MM.1S (cell line): Measurements from ENCODE around the gene AGPS.

Experiments used
- DNase-seq: peaks from one replicate; pipeline ENCODE4 v3.0.0-alpha.2; 2015
- H2AFZ ChIP-seq: fragments of 300-600 bp; sonication (generic); 2 replicates; pipeline ENCODE4 v1.6.0; 2016; ENCODE audit warnings: antibody characterized with exemption, low read length
- H3F3A ChIP-seq: fragments of 300-600 bp; sonication (generic); 2 replicates; pipeline ENCODE4 v1.6.1; 2016; ENCODE audit warnings: mild to moderate bottlenecking, antibody characterized with exemption, low read length, moderate library complexity, mixed read lengths; ENCODE audit not compliant: insufficient read depth
- H3K27ac ChIP-seq: fragments of 300-600 bp; sonication (generic); 2 replicates; pipeline ENCODE4 v1.5.1; 2016; ENCODE audit warnings: mild to moderate bottlenecking, low read length
- H3K27me3 ChIP-seq: fragments of 300-600 bp; sonication (generic); replicated peaks from 2 replicates; pipeline ENCODE4 v1.6.0; 2016; ENCODE audit warnings: low read length; ENCODE audit not compliant: insufficient read depth
- H3K36me3 ChIP-seq: fragments of 300-600 bp; sonication (generic); replicated peaks from 2 replicates; pipeline ENCODE4 v1.6.1; 2016; ENCODE audit warnings: mild to moderate bottlenecking, low read length, mixed read lengths; ENCODE audit not compliant: insufficient read depth
- H3K4me1 ChIP-seq: fragments of 300-600 bp; sonication (generic); 2 replicates; pipeline ENCODE4 v1.6.1; 2016; ENCODE audit warnings: low read length, mixed read lengths
- H3K4me2 ChIP-seq: fragments of 300-600 bp; sonication (generic); 2 replicates; pipeline ENCODE4 v1.6.0; 2016; ENCODE audit warnings: low read depth, low read length
- H3K4me3 ChIP-seq: fragments of 300-600 bp; sonication (generic); 2 replicates; pipeline ENCODE4 v1.5.1; 2016; ENCODE audit warnings: low read length, mixed read lengths
- H3K79me2 ChIP-seq: fragments of 300-600 bp; sonication (generic); 2 replicates; pipeline ENCODE4 v1.6.1; 2016; ENCODE audit warnings: mixed run types, low read length, mixed read lengths
- H3K9ac ChIP-seq: fragments of 300-600 bp; sonication (generic); 2 replicates; pipeline ENCODE4 v1.6.1; 2016; ENCODE audit warnings: low read length, mixed read lengths
- H3K9me2 ChIP-seq: fragments of 300-600 bp; sonication (generic); replicated peaks from 2 replicates; pipeline ENCODE4 v1.6.1; 2016; ENCODE audit warnings: mild to moderate bottlenecking, low read length, mixed read lengths; ENCODE audit not compliant: insufficient read depth
- H3K9me3 ChIP-seq: fragments of 300-600 bp; sonication (generic); replicated peaks from 2 replicates; pipeline ENCODE4 v1.6.1; 2016; ENCODE audit warnings: mild to moderate bottlenecking, low read length, mixed read lengths; ENCODE audit not compliant: insufficient read depth
- H4K20me1 ChIP-seq: fragments of 300-600 bp; sonication (generic); 2 replicates; pipeline ENCODE4 v1.6.1; 2016; ENCODE audit warnings: mild to moderate bottlenecking, low read length, moderate library complexity, mixed read lengths; ENCODE audit not compliant: insufficient read depth
- EZH2 ChIP-seq: fragments of 300-600 bp; sonication (generic); optimal IDR thresholded peaks from 2 replicates; pipeline ENCODE3; 2017; ENCODE audit warnings: low read depth, mild to moderate bottlenecking, antibody characterized with exemption, low read length, mixed read lengths
- EZH2phosphoT487 ChIP-seq: fragments of 300-600 bp; sonication (generic); IDR thresholded peaks from 2 replicates; pipeline ENCODE4 v1.6.1; 2018; ENCODE audit warnings: antibody characterized with exemption, low read length
- TF ChIP-seq, protein P1 (sequence below): fragments of 300-600 bp; sonication (generic); IDR thresholded peaks from 2 replicates; pipeline ENCODE4 v1.5.1; 2016; ENCODE audit warnings: antibody characterized with exemption, low read length, mixed read lengths

Gene AGPS

DNA sequence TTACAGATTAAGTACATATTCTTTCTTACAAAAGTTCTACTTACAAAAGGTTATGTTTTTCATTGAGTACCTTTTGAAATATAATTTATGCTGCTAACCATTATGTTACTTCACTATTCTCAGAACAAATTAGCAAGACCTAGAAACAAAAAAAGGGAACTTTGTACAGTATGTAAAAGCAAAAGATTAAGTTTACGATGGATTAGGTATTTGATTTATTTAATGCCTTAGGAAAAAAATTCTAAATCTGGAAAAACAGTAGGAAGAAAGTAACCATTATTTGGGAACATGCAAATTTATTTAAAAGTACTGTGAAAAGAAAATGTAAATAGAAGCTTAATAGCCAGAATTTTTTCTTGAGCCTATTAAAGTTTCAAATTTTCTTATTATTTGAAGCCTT, 144.6 kb downstream of the AGPS start:
- Histone ChIP-seq H3K9ac (no peak overlapping the region), H4K20me1 (no peaks in the 10 kb centered on the region), H3K9me3 (no peaks in the 10 kb centered on the region), H3K9me2 (no peaks in the 10 kb centered on the region), H3K79me2 (no peaks in the 10 kb centered on the region), H3K27ac (no peak overlapping the region), H3F3A (no peaks in the 10 kb centered on the region), H3K27me3 (no peaks in the 10 kb centered on the region), H3K36me3 (no peaks in the 10 kb centered on the region), H3K4me3 (no peak overlapping the region), H3K4me1 (peaks cover 13% of the 10 kb centered on the region), H3K4me2 (no peak overlapping the region), H2AFZ (no peak overlapping the region)
- no peak for DNase-seq
- no peak for TF ChIP-seq EZH2
- no peak for TF ChIP-seq EZH2phosphoT487
- TF ChIP-seq, protein P1, sequence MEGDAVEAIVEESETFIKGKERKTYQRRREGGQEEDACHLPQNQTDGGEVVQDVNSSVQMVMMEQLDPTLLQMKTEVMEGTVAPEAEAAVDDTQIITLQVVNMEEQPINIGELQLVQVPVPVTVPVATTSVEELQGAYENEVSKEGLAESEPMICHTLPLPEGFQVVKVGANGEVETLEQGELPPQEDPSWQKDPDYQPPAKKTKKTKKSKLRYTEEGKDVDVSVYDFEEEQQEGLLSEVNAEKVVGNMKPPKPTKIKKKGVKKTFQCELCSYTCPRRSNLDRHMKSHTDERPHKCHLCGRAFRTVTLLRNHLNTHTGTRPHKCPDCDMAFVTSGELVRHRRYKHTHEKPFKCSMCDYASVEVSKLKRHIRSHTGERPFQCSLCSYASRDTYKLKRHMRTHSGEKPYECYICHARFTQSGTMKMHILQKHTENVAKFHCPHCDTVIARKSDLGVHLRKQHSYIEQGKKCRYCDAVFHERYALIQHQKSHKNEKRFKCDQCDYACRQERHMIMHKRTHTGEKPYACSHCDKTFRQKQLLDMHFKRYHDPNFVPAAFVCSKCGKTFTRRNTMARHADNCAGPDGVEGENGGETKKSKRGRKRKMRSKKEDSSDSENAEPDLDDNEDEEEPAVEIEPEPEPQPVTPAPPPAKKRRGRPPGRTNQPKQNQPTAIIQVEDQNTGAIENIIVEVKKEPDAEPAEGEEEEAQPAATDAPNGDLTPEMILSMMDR: no peak

DNA sequence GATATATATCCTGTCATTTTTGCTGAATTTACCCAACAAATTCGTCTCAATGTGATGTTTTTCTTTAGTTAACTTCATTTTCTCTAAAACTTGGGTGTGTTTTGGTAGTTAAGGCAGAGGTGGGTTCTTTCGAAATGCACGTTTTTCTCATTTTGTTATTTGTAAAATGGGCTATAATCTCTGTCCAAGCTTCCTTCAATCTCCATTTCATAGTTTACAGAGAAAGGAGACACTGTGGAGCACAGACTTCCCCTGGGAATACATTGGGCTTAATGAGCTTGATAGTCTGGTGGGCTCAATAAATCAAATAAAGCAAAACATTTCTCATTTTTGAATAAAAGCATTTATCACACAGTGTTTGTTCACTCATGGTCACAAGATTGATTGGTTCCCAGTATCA, 145.1 kb downstream of the AGPS start:
- Histone ChIP-seq H3K79me2 (no peaks in the 10 kb centered on the region), H3K9me3 (no peaks in the 10 kb centered on the region), H2AFZ (no peak overlapping the region), H3F3A (no peaks in the 10 kb centered on the region), H3K4me1 (peaks cover 13% of the 10 kb centered on the region), H4K20me1 (no peaks in the 10 kb centered on the region), H3K9me2 (no peaks in the 10 kb centered on the region), H3K4me2 (no peak overlapping the region), H3K36me3 (no peaks in the 10 kb centered on the region), H3K27me3 (no peaks in the 10 kb centered on the region), H3K4me3 (no peak overlapping the region), H3K9ac (no peak overlapping the region), H3K27ac (no peak overlapping the region)
- DNase-seq: no peak
- TF ChIP-seq EZH2phosphoT487: no peak
- TF ChIP-seq, protein P1: no peak
- TF ChIP-seq EZH2: no peak

DNA sequence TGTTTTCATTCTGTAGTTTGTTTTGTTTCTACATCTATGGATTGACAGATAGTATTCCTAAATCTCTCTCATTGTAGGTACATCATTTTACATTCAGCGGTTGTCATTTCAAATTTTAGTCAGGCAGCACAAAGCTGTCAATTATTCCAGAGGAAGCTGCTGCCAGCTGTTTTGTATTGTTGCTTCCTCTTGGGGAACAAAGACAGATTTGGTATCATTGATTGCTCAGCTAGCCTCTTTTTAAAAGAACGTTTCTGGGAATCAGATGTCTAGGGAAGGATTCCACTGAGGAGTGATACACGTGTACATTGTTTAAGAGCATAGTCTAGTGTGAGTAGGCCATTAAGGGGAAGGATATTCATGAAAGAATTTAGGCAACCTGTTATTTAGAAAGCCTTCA, 145.8 kb downstream of the AGPS start:
- Histone ChIP-seq H2AFZ (no peak overlapping the region), H3K79me2 (no peaks in the 10 kb centered on the region), H3K9me3 (no peaks in the 10 kb centered on the region), H3K4me1 (peaks cover 14% of the 10 kb centered on the region), H3K27ac (no peak overlapping the region), H3K9ac (no peak overlapping the region), H4K20me1 (no peaks in the 10 kb centered on the region), H3K4me2 (no peak overlapping the region), H3K36me3 (no peaks in the 10 kb centered on the region), H3K27me3 (no peaks in the 10 kb centered on the region), H3K9me2 (no peaks in the 10 kb centered on the region), H3F3A (no peaks in the 10 kb centered on the region), H3K4me3 (no peak overlapping the region)
- TF ChIP-seq, protein P1: no peak
- TF ChIP-seq EZH2 (no peak), EZH2phosphoT487 (no peak)
- no peak for DNase-seq
